ENCODE data around the gene BMPER.

The BMPER gene

GRCh38 chr7:34130558-34131295, 225.4 kb downstream of the BMPER start:
- Histone ChIP-seq H3K27ac (ENCODE audit: extremely low read depth, low read depth, low read length) (no peak overlapping the region), H3K4me1 (ENCODE audit: control insufficient read depth, insufficient read depth, low read length) (no peaks in the 10 kb centered on the region), H3K9me3 (ENCODE audit: control insufficient read depth, insufficient read depth, low read depth, low read length) (no peaks in the 10 kb centered on the region), H3K4me3 (ENCODE audit: low read depth, low read length) (no peak overlapping the region), H3K36me3 (ENCODE audit: control insufficient read depth in 2 of 2, insufficient read depth in 1 of 2, low read length in 2 of 2) (no peaks in the 10 kb centered on the region)
- CTCF ChIA-PET = no interaction called here
- TF ChIP-seq ZNF843 (tag by site-specific recombination; IDR thresholded peaks at IDR 0.05) = no peak
- no peak for TF ChIP-seq MYNN (tag by site-specific recombination; IDR thresholded peaks at IDR 0.05; ENCODE audit: borderline replicate concordance)
- TF ChIP-seq ZNF645 (tag by site-specific recombination; IDR thresholded peaks at IDR 0.05) = no peak
- no peak for TF ChIP-seq ZNF266 (tag by site-specific recombination; IDR thresholded peaks at IDR 0.05; ENCODE audit: low read depth)
- TF ChIP-seq ZNF350 (tag by site-specific recombination; IDR thresholded peaks at IDR 0.05) = no peak
- no peak for TF ChIP-seq ZNF391 (tag by site-specific recombination; IDR thresholded peaks at IDR 0.05; ENCODE audit: borderline replicate concordance, low read depth)
- no peak for TF ChIP-seq SP3 (tag by site-specific recombination; IDR thresholded peaks at IDR 0.05)
- no peak for TF ChIP-seq ZNF155 (tag by site-specific recombination; IDR thresholded peaks at IDR 0.05)
- no peak for TF ChIP-seq ZNF514 (tag by site-specific recombination; IDR thresholded peaks at IDR 0.05)
- no peak for TF ChIP-seq ZNF426 (tag by site-specific recombination; IDR thresholded peaks at IDR 0.05)
- TF ChIP-seq ZNF501 (tag by site-specific recombination; IDR thresholded peaks at IDR 0.05) = no peak
- POLR2A ChIA-PET = no interaction called here

GRCh38 chr7:34131371-34131770, 226.0 kb downstream of the BMPER start:
- TF ChIP-seq ZNF629 (tag by site-specific recombination; IDR thresholded peaks at IDR 0.05) = no peak
- H3K9me3 ChIP-seq (ENCODE audit: control insufficient read depth, insufficient read depth, low read depth, low read length) = no peaks in the 10 kb centered on the region
- no peaks in the 10 kb centered on the region for H3K36me3 ChIP-seq (ENCODE audit: control insufficient read depth in 2 of 2, insufficient read depth in 1 of 2, low read length in 2 of 2)
- POLR2A ChIA-PET = no interaction called here
- CTCF ChIA-PET = interaction anchor here (0.6 kb wide), 1 partner anchor 184 kb away, joined by 3 read pairs; no protein-coding TSS in a partner anchor
- no peak overlapping the region for H3K4me3 ChIP-seq (ENCODE audit: low read depth, low read length)
- no peaks in the 10 kb centered on the region for H3K4me1 ChIP-seq (ENCODE audit: control insufficient read depth, insufficient read depth, low read length)
- no peak overlapping the region for H3K27ac ChIP-seq (ENCODE audit: extremely low read depth, low read depth, low read length)

GRCh38 chr7:34133356-34133982, 228.1 kb downstream of the BMPER start:
- Histone ChIP-seq H3K9me3 (ENCODE audit: control insufficient read depth, insufficient read depth, low read depth, low read length) (no peaks in the 10 kb centered on the region), H3K36me3 (ENCODE audit: control insufficient read depth in 2 of 2, insufficient read depth in 1 of 2, low read length in 2 of 2) (no peaks in the 10 kb centered on the region), H3K4me3 (ENCODE audit: low read depth, low read length) (no peak overlapping the region), H3K27ac (ENCODE audit: extremely low read depth, low read depth, low read length) (no peak overlapping the region), H3K4me1 (ENCODE audit: control insufficient read depth, insufficient read depth, low read length) (no peaks in the 10 kb centered on the region)
- TF ChIP-seq ZNF302 (tag by site-specific recombination; IDR thresholded peaks at IDR 0.05; ENCODE audit: low read depth) (no peak), ZSCAN4 (tag by site-specific recombination; IDR thresholded peaks at IDR 0.05) (no peak), WT1 (tag by site-specific recombination; IDR thresholded peaks at IDR 0.05) (no peak), ZNF561 (tag by site-specific recombination; IDR thresholded peaks at IDR 0.05; ENCODE audit: borderline replicate concordance) (no peak), ZFP69B (tag by site-specific recombination; IDR thresholded peaks at IDR 0.05) (no peak)
- CTCF ChIA-PET = interaction anchor here (0.6 to 2.7 kb wide), 24 partner anchors 12 to 795 kb away, joined by 3 to 20 read pairs (median 4); no protein-coding TSS in a partner anchor
- POLR2A ChIA-PET = no interaction called here
